ENCODE measurements around the gene ZBTB7C. TPM values are rescaled to one million over a fixed set of nuclear protein-coding genes. Genes with fewer than 3 reads are reported as not detected.

ZBTB7C gene
- total and polyA plus RNA-seq, 2 of the 8 experiments (the other 6 are each of a cell fraction or from before 2014, with no cell fraction given): 0.15 to 0.45 TPM

DNA sequence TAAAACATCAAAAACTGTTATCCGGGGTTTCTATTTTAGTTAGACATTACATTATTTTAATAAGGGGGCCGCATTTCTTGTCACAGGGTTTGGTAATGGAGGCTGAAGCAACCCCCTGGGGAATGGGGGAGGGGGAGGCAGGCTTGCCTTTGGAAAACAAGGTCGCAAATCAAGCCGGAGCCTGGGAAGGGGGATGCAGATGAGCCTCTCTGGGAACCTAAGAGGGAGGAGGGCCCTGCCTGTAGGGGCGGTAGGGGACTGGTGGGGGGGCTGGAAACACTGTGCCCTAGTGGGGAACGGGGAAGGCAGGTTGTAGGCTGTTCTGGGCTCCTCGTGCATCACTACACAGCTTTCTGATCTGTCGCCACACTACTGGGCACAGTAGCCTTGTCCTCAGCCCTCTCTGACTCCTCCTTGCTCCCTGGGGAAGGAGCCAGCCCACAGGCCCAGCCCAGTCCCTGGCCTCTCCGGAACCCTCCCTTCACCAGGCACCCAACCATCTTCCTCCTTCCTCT lies 308.5 kb downstream of the ZBTB7C start:
- POLR2A ChIA-PET (ENCODE audit: partially characterized antibody): interaction anchor here (1.1 to 1.5 kb wide), 2 partner anchors 17 to 22 kb away, joined by 3 read pairs; no protein-coding TSS in a partner anchor
- peak overlapping the region; percentile 68 for H4K5ac ChIP-seq (ENCODE audit: insufficient read length, low read depth, low read length)
- no peak overlapping the region for H3K56ac ChIP-seq (replicated peaks; ENCODE audit: insufficient read length, low read depth, low read length)
- peak overlapping the region; percentile 69; the same call in 1 of the 2 replicates for H2BK12ac ChIP-seq (ENCODE audit: low read depth, low read length)
- H2AK5ac ChIP-seq (ENCODE audit: low read depth, low read length): no peak overlapping the region
- peak overlapping the region in 2 of 4 experiments; percentile 3 to 46; a peak in 3 of 8 replicates for H3K4me3 ChIP-seq (ENCODE audit: extremely low read depth in 1 of 4, insufficient read depth in 2 of 4, low read depth in 3 of 4, low read length in 4 of 4)
- FAIRE-seq (peak; percentile 69), DNase-seq (ENCODE audit: low read depth in 1 of 2, low spot score in 2 of 2) (peak; percentile 25 to 68)
- H4K91ac ChIP-seq (replicated peaks; ENCODE audit: insufficient read length, low read length): peak overlapping the region; percentile 69
- 0 out of 2 replicates have a peak overlapping the region, but pooled peaks have one; percentile 9 for H3K27ac ChIP-seq (ENCODE audit: low read depth, low read length)
- no peaks in the 10 kb centered on the region for H3K79me1 ChIP-seq (ENCODE audit: low read depth, low read length)
- peaks cover 2 to 12% (median 6%) of the 10 kb centered on the region in 4 experiments for H3K4me1 ChIP-seq (replicated peaks in 1 of 4; ENCODE audit: control insufficient read depth in 3 of 4, insufficient read depth in 4 of 4, low read length in 3 of 4)
- CTCF ChIA-PET (ENCODE audit: partially characterized antibody): interaction anchor here (0.6 to 2.2 kb wide), 8 partner anchors 10 to 81 kb away, joined by 3 to 8 read pairs (median 4); no protein-coding TSS in a partner anchor
- H3K23me2 ChIP-seq (ENCODE audit: low read depth, low read length): no peaks in the 10 kb centered on the region
- no peak overlapping the region for H4K8ac ChIP-seq (ENCODE audit: extremely low read depth, insufficient read depth, low read length)
- peak overlapping the region; percentile 84; the same call in 1 of the 2 replicates for H2BK20ac ChIP-seq (ENCODE audit: low read length)
- H2BK15ac ChIP-seq (ENCODE audit: low read length): no peak overlapping the region; the same call in 1 of the 2 replicates
- peak overlapping the region; percentile 54; the same call in 1 of the 2 replicates for H2BK5ac ChIP-seq (ENCODE audit: low read depth, low read length)
- no peaks in the 10 kb centered on the region for H4K20me1 ChIP-seq (replicated peaks in 1 of 2; ENCODE audit: control insufficient read depth in 1 of 2, insufficient read depth in 2 of 2, low read length in 2 of 2)
- H3K9ac ChIP-seq (replicated peaks in 1 of 4; ENCODE audit: extremely low read depth in 1 of 4, low read depth in 3 of 4, low read length in 3 of 4): peak overlapping the region in 1 of 4 experiments; percentile 35; a peak in 2 of 7 replicates
- no peak overlapping the region for H3K23ac ChIP-seq (ENCODE audit: insufficient read length)
- peak overlapping the region; percentile 86 for H3K18ac ChIP-seq (ENCODE audit: extremely low read depth, low read length)
- peak overlapping the region; percentile 95 for H2AFZ ChIP-seq (ENCODE audit: low read length)
- peak overlapping the region; percentile 58 to 75 for H3K4me2 ChIP-seq (ENCODE audit: insufficient read depth in 1 of 2, low read depth in 2 of 2, low read length in 2 of 2)
- H3K27me3 ChIP-seq (replicated peaks in 1 of 4; ENCODE audit: control insufficient read depth in 3 of 4, extremely low read depth in 1 of 4, insufficient read depth in 3 of 4, low read length in 3 of 4): 0 out of 7 replicates have a peak, but pooled peaks cover 0 to 2% (median 0%) of the 10 kb centered on the region in 4 experiments
- H2BK120ac ChIP-seq (replicated peaks; ENCODE audit: low read depth, low read length): no peak overlapping the region
- H3K9me3 ChIP-seq (ENCODE audit: insufficient read depth in 2 of 2, low read depth in 1 of 2, low read length in 1 of 2): no peaks in the 10 kb centered on the region
- H3K79me2 ChIP-seq (ENCODE audit: control insufficient read depth in 1 of 2, insufficient read depth in 2 of 2, low read length in 2 of 2): no peaks in the 10 kb centered on the region
- H3K36me3 ChIP-seq (ENCODE audit: control insufficient read depth in 2 of 4, insufficient read depth in 4 of 4, low read length in 3 of 4): no peaks in the 10 kb centered on the region
- WGBS, 2 experiments (ENCODE audit: extremely low coverage in 1 of 2, insufficient coverage in 1 of 2, insufficient read length in 1 of 2, insufficient replicate concordance in 2 of 2, low coverage in 1 of 2, low lambda C conversion rate in 2 of 2, missing lambda C conversion rate in 1 of 2): 22% methylated on average over 9 of the region's 9 CpGs; no CpG with 5 or more reads in 1 of the 2 experiments
- no peak overlapping the region for H3K14ac ChIP-seq (ENCODE audit: insufficient read length)
- no peak overlapping the region for H3K4ac ChIP-seq (replicated peaks; ENCODE audit: insufficient read length, low read depth, low read length)
- TF ChIP-seq BRCA1 (IDR thresholded peaks at IDR 0.05; ENCODE audit: low read depth, low read length) (no peak), CHD2 (IDR thresholded peaks at IDR 0.05; ENCODE audit: low read length) (no peak), SAP30 (IDR thresholded peaks at IDR 0.05; ENCODE audit: insufficient read depth, insufficient replicate concordance, low read length) (no peak), CTBP2 (IDR thresholded peaks at IDR 0.05; ENCODE audit: borderline replicate concordance, insufficient read depth, insufficient read length, low read length) (no peak), SP1 (IDR thresholded peaks at IDR 0.05; ENCODE audit: low read depth, low read length) (0 out of 2 replicates have a peak, but pooled peaks have one; percentile 60), SP4 (IDR thresholded peaks at IDR 0.05; ENCODE audit: low read length) (no peak), PHF8 (conservative IDR thresholded peaks at IDR 0.05; ENCODE audit: low read depth, low read length) (no peak; the same call in 1 of the 2 replicates), KDM4A (IDR thresholded peaks at IDR 0.05; ENCODE audit: low read depth, low read length, severe bottlenecking) (no peak), KDM1A (IDR thresholded peaks at IDR 0.05; ENCODE audit: borderline replicate concordance, low read length) (peak; percentile 51; the same call in 1 of the 2 replicates)
- TF ChIP-seq, protein P1, sequence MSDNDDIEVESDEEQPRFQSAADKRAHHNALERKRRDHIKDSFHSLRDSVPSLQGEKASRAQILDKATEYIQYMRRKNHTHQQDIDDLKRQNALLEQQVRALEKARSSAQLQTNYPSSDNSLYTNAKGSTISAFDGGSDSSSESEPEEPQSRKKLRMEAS (IDR thresholded peaks at IDR 0.05): peak; percentile 44; the same call in 1 of the 2 replicates
